ENCODE results near the gene CD68.

CD68 gene

DNA sequence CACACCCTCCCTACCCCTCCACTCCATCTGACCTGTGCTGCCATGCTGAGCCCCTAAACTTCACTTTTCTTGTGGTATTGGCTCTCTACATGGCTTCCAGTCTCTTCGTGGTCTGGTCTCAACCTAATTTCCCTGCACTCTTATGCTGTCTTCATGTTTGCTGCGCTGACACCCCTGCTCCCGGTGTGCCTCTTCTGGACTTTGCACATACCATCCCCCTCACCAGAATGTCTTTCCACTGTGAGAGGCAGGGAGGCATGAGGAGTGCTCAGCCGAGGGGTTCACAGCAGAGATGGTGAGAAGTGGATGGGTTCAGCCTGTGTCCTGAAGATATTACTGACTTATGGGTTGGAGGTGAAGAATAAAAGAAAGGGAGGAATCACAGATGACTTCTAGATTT lies 28.0 kb upstream of the CD68 start:
- no peak overlapping the region for H3K4me3 ChIP-seq (ENCODE audit: low read length in 2 of 2)
- peak overlapping the region in 1 of 2 donors; percentile 27 for H3K9ac ChIP-seq (ENCODE audit: low read length in 2 of 2)
- H3K27ac ChIP-seq (ENCODE audit: low read length): no peak overlapping the region
- H3K27me3 ChIP-seq (ENCODE audit: control insufficient read depth in 1 of 2, insufficient read depth in 2 of 2, low read length in 2 of 2): no peaks in the 10 kb centered on the region
- peaks cover 22% of the 10 kb centered on the region for H3K4me1 ChIP-seq (ENCODE audit: control insufficient read depth, insufficient read depth, low read length)
- H3K9me3 ChIP-seq (ENCODE audit: control insufficient read depth in 2 of 2, low read length in 2 of 2): no peaks in the 10 kb centered on the region
- peaks cover 2 to 14% of the 10 kb centered on the region in 2 donors for H3K36me3 ChIP-seq (ENCODE audit: control insufficient read depth in 2 of 2, insufficient read depth in 2 of 2, low read length in 2 of 2)

DNA sequence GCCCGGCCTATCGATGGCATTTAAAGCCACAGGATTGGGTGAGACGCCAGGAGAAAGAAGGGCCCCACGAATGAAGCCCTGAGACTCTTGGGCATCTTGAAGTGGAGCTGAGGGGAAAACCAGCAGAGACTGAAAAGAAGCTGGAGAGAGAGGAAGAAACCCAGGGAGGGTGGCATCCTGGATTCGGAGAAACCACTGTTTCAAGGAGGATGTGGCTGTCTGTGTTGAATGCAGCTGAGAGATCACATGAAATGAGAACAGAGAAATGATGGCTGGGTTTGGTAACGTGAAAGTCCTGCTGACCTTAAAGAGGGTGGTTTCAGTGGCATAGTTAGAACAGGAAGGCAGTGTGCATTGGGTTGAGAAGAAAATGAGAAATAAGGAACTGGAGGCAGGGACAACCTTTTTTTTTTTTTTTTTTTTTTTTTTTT lies 26.8 kb upstream of the CD68 start:
- Histone ChIP-seq H3K9ac (ENCODE audit: low read length in 2 of 2) (no peak overlapping the region), H3K9me3 (ENCODE audit: control insufficient read depth in 2 of 2, low read length in 2 of 2) (no peaks in the 10 kb centered on the region), H3K36me3 (ENCODE audit: control insufficient read depth in 2 of 2, insufficient read depth in 2 of 2, low read length in 2 of 2) (peaks cover 2 to 14% of the 10 kb centered on the region in 2 donors), H3K4me3 (ENCODE audit: low read length in 2 of 2) (no peak overlapping the region), H3K27ac (ENCODE audit: low read length) (no peak overlapping the region), H3K27me3 (ENCODE audit: control insufficient read depth in 1 of 2, insufficient read depth in 2 of 2, low read length in 2 of 2) (no peaks in the 10 kb centered on the region), H3K4me1 (ENCODE audit: control insufficient read depth, insufficient read depth, low read length) (peaks cover 26% of the 10 kb centered on the region)

DNA sequence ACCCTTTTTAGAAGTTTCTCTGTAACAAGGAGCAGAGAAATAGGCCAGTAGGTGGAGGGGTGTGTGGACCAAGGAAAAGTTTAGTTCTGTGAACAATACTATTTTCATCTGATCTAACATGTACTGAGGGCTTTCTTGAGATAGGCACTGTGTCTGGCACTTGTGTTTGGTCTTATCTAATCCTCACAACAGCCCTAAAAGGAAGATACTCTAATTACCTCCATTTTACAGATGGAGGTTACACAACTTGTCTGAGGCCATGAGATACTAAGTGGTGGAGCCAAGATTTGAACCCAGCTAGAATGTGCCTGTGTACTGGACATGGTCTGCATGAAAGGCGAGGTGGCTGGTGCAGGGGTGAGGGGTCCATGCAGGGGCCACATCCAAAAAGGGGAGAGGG lies 26.1 kb upstream of the CD68 start:
- Histone ChIP-seq H3K4me1 (ENCODE audit: control insufficient read depth, insufficient read depth, low read length) (peaks cover 30% of the 10 kb centered on the region), H3K9me3 (ENCODE audit: control insufficient read depth in 2 of 2, low read length in 2 of 2) (no peaks in the 10 kb centered on the region), H3K27ac (ENCODE audit: low read length) (no peak overlapping the region), H3K36me3 (ENCODE audit: control insufficient read depth in 2 of 2, insufficient read depth in 2 of 2, low read length in 2 of 2) (peaks cover 2 to 14% of the 10 kb centered on the region in 2 donors), H3K27me3 (ENCODE audit: control insufficient read depth in 1 of 2, insufficient read depth in 2 of 2, low read length in 2 of 2) (no peaks in the 10 kb centered on the region), H3K9ac (ENCODE audit: low read length in 2 of 2) (no peak overlapping the region), H3K4me3 (ENCODE audit: low read length in 2 of 2) (no peak overlapping the region)

DNA sequence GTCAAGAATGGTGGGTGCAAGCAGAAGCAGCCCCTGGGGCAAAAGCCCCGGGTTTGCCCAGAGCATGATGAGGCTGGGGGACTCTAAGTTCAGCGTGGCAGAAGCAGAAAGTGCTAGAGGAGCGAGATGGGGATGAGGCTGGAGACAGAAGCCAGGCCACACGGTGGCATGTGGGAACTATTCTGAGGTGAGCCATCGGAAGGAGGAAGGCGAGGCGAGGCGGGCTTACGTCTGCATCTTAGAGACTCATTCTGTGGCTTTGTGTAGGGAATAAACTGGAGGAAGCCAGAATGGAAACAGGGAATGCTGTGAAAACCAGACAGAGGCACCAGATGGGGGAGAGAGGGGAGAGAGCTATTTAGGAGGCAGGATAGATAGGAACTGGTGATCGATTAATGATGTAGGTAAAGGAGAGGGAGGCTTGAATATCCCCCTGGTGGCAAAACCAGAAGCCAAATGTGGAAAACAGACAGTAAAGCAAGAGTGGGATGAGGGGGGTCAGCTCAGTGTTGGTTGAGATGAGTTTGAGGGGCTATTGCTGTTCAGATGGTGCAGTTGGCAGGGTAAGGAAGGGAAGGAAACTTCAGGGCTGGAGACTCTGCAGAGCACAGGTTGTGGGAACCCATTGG lies 24.0 kb upstream of the CD68 start:
- H3K9ac ChIP-seq (ENCODE audit: low read length in 2 of 2): no peak overlapping the region
- peaks cover 34% of the 10 kb centered on the region for H3K4me1 ChIP-seq (ENCODE audit: control insufficient read depth, insufficient read depth, low read length)
- H3K27me3 ChIP-seq (ENCODE audit: control insufficient read depth in 1 of 2, insufficient read depth in 2 of 2, low read length in 2 of 2): no peaks in the 10 kb centered on the region
- H3K36me3 ChIP-seq (ENCODE audit: control insufficient read depth in 2 of 2, insufficient read depth in 2 of 2, low read length in 2 of 2): peaks cover 2 to 14% of the 10 kb centered on the region in 2 donors
- no peak overlapping the region for H3K4me3 ChIP-seq (ENCODE audit: low read length in 2 of 2)
- no peak overlapping the region for H3K27ac ChIP-seq (ENCODE audit: low read length)
- no peaks in the 10 kb centered on the region for H3K9me3 ChIP-seq (ENCODE audit: control insufficient read depth in 2 of 2, low read length in 2 of 2)

DNA sequence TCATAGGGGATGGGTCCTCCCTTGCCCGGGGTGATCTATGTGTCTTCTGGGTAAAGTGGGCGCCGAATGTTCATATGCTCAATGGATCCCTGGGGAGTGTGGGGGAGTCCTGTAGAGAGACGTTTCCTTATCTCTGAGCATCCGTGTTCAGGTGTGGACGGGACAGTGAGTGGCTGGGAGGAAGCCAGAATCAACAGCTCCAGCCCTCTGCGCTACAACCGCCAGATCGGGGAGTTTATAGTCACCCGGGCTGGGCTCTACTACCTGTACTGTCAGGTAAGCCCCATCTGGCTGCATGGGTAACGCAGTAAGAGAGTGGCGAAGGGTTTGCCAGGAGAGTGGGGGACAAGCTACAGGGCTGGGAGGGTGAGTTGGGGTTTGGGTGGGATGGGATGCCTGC lies 22.8 kb upstream of the CD68 start:
- H3K27ac ChIP-seq (ENCODE audit: low read length): peak overlapping the region; percentile 99
- no peaks in the 10 kb centered on the region for H3K27me3 ChIP-seq (ENCODE audit: control insufficient read depth in 1 of 2, insufficient read depth in 2 of 2, low read length in 2 of 2)
- no peaks in the 10 kb centered on the region for H3K9me3 ChIP-seq (ENCODE audit: control insufficient read depth in 2 of 2, low read length in 2 of 2)
- no peak overlapping the region for H3K4me3 ChIP-seq (ENCODE audit: low read length in 2 of 2)
- no peak overlapping the region for H3K9ac ChIP-seq (ENCODE audit: low read length in 2 of 2)
- H3K4me1 ChIP-seq (ENCODE audit: control insufficient read depth, insufficient read depth, low read length): peaks cover 44% of the 10 kb centered on the region
- peaks cover 0 to 6% of the 10 kb centered on the region in 2 donors for H3K36me3 ChIP-seq (ENCODE audit: control insufficient read depth in 2 of 2, insufficient read depth in 2 of 2, low read length in 2 of 2)

DNA sequence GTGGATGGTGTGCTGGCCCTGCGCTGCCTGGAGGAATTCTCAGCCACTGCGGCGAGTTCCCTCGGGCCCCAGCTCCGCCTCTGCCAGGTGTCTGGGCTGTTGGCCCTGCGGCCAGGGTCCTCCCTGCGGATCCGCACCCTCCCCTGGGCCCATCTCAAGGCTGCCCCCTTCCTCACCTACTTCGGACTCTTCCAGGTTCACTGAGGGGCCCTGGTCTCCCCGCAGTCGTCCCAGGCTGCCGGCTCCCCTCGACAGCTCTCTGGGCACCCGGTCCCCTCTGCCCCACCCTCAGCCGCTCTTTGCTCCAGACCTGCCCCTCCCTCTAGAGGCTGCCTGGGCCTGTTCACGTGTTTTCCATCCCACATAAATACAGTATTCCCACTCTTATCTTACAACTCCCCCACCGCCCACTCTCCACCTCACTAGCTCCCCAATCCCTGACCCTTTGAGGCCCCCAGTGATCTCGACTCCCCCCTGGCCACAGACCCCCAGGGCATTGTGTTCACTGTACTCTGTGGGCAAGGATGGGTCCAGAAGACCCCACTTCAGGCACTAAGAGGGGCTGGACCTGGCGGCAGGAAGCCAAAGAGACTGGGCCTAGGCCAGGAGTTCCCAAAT lies 22.2 kb upstream of the CD68 start:
- Histone ChIP-seq H3K4me1 (ENCODE audit: control insufficient read depth, insufficient read depth, low read length) (peaks cover 45% of the 10 kb centered on the region), H3K4me3 (ENCODE audit: low read length in 2 of 2) (peak overlapping the region in 1 of 2 donors; percentile 88), H3K9ac (ENCODE audit: low read length in 2 of 2) (peak overlapping the region; percentile 42 to 86), H3K36me3 (ENCODE audit: control insufficient read depth in 2 of 2, insufficient read depth in 2 of 2, low read length in 2 of 2) (peaks cover 0 to 6% of the 10 kb centered on the region in 2 donors), H3K27ac (ENCODE audit: low read length) (peak overlapping the region; percentile 99), H3K27me3 (ENCODE audit: control insufficient read depth in 1 of 2, insufficient read depth in 2 of 2, low read length in 2 of 2) (no peaks in the 10 kb centered on the region), H3K9me3 (ENCODE audit: control insufficient read depth in 2 of 2, low read length in 2 of 2) (no peaks in the 10 kb centered on the region)

DNA sequence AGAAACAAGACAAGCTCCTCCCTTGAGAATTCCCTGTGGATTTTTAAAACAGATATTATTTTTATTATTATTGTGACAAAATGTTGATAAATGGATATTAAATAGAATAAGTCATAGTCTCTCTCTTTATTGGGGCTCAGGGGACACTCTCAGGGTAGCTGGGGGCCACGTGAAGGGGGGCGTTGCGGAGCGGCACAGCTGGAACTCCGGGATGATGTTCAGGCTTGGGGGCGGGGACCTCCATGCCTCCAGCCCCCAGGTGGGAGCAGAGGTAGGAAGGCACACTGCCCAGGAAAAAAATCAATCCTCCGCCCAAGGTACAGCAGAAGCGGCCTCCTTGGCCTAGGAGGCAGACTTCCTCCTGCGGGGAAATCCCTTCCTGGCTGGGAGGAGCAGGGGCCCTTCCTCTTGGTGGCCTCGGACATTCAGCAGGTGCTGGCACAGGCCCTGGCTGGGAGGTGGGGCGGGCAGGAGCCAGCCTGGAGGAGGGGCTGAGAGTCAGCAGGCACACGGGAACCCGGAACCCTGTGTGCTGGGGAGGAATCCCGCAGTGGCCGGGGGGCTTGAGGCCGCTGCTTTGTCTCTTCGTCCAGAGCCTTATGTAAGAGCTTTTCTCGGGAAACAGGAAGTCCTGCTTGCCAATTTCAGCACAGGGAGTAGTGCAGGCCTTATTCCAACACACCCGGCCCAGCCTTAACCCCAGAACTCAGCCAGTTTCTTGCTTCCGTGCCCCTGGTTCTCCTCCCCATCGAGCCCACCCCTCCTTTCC lies 21.5 kb upstream of the CD68 start:
- peak overlapping the region; percentile 81 to 86 for H3K9ac ChIP-seq (ENCODE audit: low read length in 2 of 2)
- H3K4me1 ChIP-seq (ENCODE audit: control insufficient read depth, insufficient read depth, low read length): peaks cover 52% of the 10 kb centered on the region
- peak overlapping the region; percentile 99 for H3K27ac ChIP-seq (ENCODE audit: low read length)

DNA sequence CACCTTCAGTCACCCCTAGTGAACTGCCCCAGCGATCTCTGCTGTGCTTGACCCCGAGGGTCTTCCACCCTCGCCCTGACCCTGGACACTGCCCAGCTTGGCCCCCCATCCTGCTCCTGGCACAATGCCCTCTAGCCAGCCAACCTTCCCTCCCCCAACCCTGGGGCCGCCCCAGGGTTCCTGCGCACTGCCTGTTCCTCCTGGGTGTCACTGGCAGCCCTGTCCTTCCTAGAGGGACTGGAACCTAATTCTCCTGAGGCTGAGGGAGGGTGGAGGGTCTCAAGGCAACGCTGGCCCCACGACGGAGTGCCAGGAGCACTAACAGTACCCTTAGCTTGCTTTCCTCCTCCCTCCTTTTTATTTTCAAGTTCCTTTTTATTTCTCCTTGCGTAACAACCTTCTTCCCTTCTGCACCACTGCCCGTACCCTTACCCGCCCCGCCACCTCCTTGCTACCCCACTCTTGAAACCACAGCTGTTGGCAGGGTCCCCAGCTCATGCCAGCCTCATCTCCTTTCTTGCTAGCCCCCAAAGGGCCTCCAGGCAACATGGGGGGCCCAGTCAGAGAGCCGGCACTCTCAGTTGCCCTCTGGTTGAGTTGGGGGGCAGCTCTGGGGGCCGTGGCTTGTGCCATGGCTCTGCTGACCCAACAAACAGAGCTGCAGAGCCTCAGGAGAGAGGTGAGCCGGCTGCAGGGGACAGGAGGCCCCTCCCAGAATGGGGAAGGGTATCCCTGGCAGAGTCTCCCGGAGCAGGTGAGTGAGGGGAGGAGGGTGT lies 20.7 kb upstream of the CD68 start, which contains the start of gene TNFSF13:
TNFSF13 (plus strand) TSS at position 207 of the 776 bp plus-strand sequence; CDS start at position 497, 290 bp downstream.
- H3K4me1 ChIP-seq (ENCODE audit: control insufficient read depth, insufficient read depth, low read length): peaks cover 59% of the 10 kb centered on the region
- H3K9me3 ChIP-seq (ENCODE audit: control insufficient read depth in 2 of 2, low read length in 2 of 2): no peaks in the 10 kb centered on the region
- no peaks in the 10 kb centered on the region for H3K27me3 ChIP-seq (ENCODE audit: control insufficient read depth in 1 of 2, insufficient read depth in 2 of 2, low read length in 2 of 2)
- peaks cover under 1 to 3% of the 10 kb centered on the region in 2 donors for H3K36me3 ChIP-seq (ENCODE audit: control insufficient read depth in 2 of 2, insufficient read depth in 2 of 2, low read length in 2 of 2)
- H3K9ac ChIP-seq (ENCODE audit: low read length in 2 of 2): peak within 1 kb of the TSS; percentile 81 to 86
- H3K4me3 ChIP-seq (ENCODE audit: low read length in 2 of 2): peak within 1 kb of the TSS; percentile 44 to 88
- H3K27ac ChIP-seq (ENCODE audit: low read length): peak within 1 kb of the TSS; percentile 99

More for the DNA sequence above, 21.5 kb upstream of the CD68 start:
- Histone ChIP-seq H3K4me3 (ENCODE audit: low read length in 2 of 2) (peak overlapping the region; percentile 44 to 88), H3K36me3 (ENCODE audit: control insufficient read depth in 2 of 2, insufficient read depth in 2 of 2, low read length in 2 of 2) (peaks cover 0 to 6% of the 10 kb centered on the region in 2 donors), H3K9me3 (ENCODE audit: control insufficient read depth in 2 of 2, low read length in 2 of 2) (no peaks in the 10 kb centered on the region), H3K27me3 (ENCODE audit: control insufficient read depth in 1 of 2, insufficient read depth in 2 of 2, low read length in 2 of 2) (no peaks in the 10 kb centered on the region)

DNA sequence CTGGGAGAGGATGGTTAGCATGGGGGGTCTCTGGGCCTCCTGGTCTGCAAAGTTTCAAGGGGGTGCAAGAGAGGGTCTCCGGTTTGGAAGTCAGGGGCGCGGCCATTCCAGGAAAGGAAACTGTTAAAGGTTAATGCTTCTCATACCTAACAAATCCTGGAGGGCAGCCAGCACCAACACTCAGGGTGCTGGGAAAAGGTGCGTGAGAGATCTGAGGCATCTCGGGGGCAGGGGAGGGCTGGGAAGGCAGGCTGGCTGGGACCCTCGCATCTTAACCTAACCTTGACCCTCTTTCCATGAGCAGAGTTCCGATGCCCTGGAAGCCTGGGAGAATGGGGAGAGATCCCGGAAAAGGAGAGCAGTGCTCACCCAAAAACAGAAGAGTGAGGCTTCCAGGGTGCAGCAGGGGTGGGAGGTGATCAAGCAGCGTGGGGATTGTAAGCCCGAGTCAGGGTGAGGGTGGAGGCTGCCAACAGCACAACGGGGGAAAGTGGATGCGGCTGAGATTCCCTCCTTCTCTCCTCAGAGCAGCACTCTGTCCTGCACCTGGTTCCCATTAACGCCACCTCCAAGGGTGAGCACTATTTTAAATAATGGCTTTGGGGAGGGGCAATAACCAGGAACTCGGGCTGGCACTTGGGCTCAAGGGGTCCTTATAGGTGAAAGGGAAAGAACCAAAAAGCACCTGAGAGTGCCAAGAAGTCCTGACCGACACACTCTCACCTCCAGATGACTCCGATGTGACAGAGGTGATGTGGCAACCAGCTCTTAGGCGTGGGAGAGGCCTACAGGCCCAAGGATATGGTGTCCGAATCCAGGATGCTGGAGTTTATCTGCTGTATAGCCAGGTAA lies 19.9 kb upstream of the CD68 start:
- Histone ChIP-seq H3K9ac (ENCODE audit: low read length in 2 of 2) (peak overlapping the region; percentile 81 to 86), H3K4me1 (ENCODE audit: control insufficient read depth, insufficient read depth, low read length) (peaks cover 67% of the 10 kb centered on the region), H3K36me3 (ENCODE audit: control insufficient read depth in 2 of 2, insufficient read depth in 2 of 2, low read length in 2 of 2) (peaks cover 4% of the 10 kb centered on the region in 2 donors), H3K27me3 (ENCODE audit: control insufficient read depth in 1 of 2, insufficient read depth in 2 of 2, low read length in 2 of 2) (no peaks in the 10 kb centered on the region), H3K27ac (ENCODE audit: low read length) (peak overlapping the region; percentile 99), H3K4me3 (ENCODE audit: low read length in 2 of 2) (peak overlapping the region; percentile 78 to 88), H3K9me3 (ENCODE audit: control insufficient read depth in 2 of 2, low read length in 2 of 2) (no peaks in the 10 kb centered on the region)
